ENCODE data around the gene EMILIN3. TPM values are rescaled to one million over a fixed set of nuclear protein-coding genes. Genes with fewer than 3 reads are reported as not detected.

Gene EMILIN3
- polyA plus RNA-seq, 1 experiment = 0.12 TPM

DNA sequence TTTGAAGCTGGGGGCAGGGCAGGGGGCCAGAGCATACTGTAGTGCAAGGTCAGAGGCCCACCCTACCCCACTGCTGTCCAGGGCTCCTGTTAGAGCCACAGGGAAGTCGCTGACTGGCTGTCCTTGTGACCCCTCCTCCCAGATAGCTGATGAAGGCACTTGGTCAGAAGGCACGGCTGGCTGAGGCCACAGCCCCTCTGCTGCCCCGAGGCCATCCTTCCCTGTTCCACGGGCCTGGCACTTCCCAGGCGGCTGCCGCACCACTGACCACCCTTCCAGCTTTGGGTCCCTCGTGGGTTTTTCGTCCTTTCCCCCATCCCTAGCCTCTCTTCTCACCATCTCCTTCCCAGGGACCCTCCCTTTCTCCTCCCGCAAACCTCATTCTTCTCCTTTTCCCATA, 9.2 kb upstream of the EMILIN3 start:
- TF ChIP-seq, protein P1, sequence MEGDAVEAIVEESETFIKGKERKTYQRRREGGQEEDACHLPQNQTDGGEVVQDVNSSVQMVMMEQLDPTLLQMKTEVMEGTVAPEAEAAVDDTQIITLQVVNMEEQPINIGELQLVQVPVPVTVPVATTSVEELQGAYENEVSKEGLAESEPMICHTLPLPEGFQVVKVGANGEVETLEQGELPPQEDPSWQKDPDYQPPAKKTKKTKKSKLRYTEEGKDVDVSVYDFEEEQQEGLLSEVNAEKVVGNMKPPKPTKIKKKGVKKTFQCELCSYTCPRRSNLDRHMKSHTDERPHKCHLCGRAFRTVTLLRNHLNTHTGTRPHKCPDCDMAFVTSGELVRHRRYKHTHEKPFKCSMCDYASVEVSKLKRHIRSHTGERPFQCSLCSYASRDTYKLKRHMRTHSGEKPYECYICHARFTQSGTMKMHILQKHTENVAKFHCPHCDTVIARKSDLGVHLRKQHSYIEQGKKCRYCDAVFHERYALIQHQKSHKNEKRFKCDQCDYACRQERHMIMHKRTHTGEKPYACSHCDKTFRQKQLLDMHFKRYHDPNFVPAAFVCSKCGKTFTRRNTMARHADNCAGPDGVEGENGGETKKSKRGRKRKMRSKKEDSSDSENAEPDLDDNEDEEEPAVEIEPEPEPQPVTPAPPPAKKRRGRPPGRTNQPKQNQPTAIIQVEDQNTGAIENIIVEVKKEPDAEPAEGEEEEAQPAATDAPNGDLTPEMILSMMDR (IDR thresholded peaks at IDR 0.05; ENCODE audit: low read depth, low read length) = no peak
- peaks cover 12% of the 10 kb centered on the region for H3K9me3 ChIP-seq (ENCODE audit: control insufficient read depth, insufficient read depth, low read length)
- CTCF ChIA-PET = interaction anchor here (1.3 kb wide), 1 partner anchor 203 kb away, joined by 3 read pairs; no protein-coding TSS in a partner anchor
- H3K4me3 ChIP-seq (ENCODE audit: low read depth, low read length) = no peak overlapping the region
- peaks cover 49% of the 10 kb centered on the region for H3K27me3 ChIP-seq (ENCODE audit: control insufficient read depth, insufficient read depth, low read length)
- DNase-seq (ENCODE audit: low read depth, low spot score) = no peak
- H3K27ac ChIP-seq (ENCODE audit: low read depth, low read length) = no peak overlapping the region
- POLR2A ChIA-PET = no interaction called here

GRCh38 chr20:41373931-41374920, 7.6 kb upstream of the EMILIN3 start:
- Histone ChIP-seq H3K27me3 (ENCODE audit: control insufficient read depth, insufficient read depth, low read length) (peaks cover 47% of the 10 kb centered on the region), H3K9me3 (ENCODE audit: control insufficient read depth, insufficient read depth, low read length) (peaks cover 12% of the 10 kb centered on the region), H3K27ac (ENCODE audit: low read depth, low read length) (no peak overlapping the region), H3K4me3 (ENCODE audit: low read depth, low read length) (no peak overlapping the region)
- CTCF ChIA-PET = no interaction called here
- DNase-seq (ENCODE audit: low read depth, low spot score) = no peak
- POLR2A ChIA-PET = no interaction called here
- TF ChIP-seq, protein P1 (IDR thresholded peaks at IDR 0.05; ENCODE audit: low read depth, low read length) = no peak

- TF ChIP-seq, protein P1 (IDR thresholded peaks at IDR 0.05; ENCODE audit: low read depth, low read length) = no peak
- DNase-seq (ENCODE audit: low read depth, low spot score) = no peak
- CTCF ChIA-PET = no interaction called here
- POLR2A ChIA-PET = no interaction called here
- peaks cover 46% of the 10 kb centered on the region for H3K27me3 ChIP-seq (ENCODE audit: control insufficient read depth, insufficient read depth, low read length)
- peaks cover 12% of the 10 kb centered on the region for H3K9me3 ChIP-seq (ENCODE audit: control insufficient read depth, insufficient read depth, low read length)
- no peak overlapping the region for H3K27ac ChIP-seq (ENCODE audit: low read depth, low read length)
- no peak overlapping the region for H3K4me3 ChIP-seq (ENCODE audit: low read depth, low read length)
These were observed 6.7 kb upstream of the EMILIN3 start for GRCh38 chr20:41373251-41373783.

- peaks cover 47% of the 10 kb centered on the region for H3K27me3 ChIP-seq (ENCODE audit: control insufficient read depth, insufficient read depth, low read length)
- TF ChIP-seq, protein P1 (IDR thresholded peaks at IDR 0.05; ENCODE audit: low read depth, low read length) = no peak
- peaks cover 12% of the 10 kb centered on the region for H3K9me3 ChIP-seq (ENCODE audit: control insufficient read depth, insufficient read depth, low read length)
- CTCF ChIA-PET = interaction anchor here (0.9 to 1.1 kb wide), 2 partner anchors 31 to 40 kb away, joined by 3 to 4 read pairs; partner anchors contain the start of gene LPIN3
- H3K4me3 ChIP-seq (ENCODE audit: low read depth, low read length) = no peak overlapping the region
- no peak overlapping the region for H3K27ac ChIP-seq (ENCODE audit: low read depth, low read length)
- POLR2A ChIA-PET = interaction anchor here (0.7 kb wide), 1 partner anchor 42 kb away, joined by 3 read pairs; no protein-coding TSS in a partner anchor
- no peak for DNase-seq (ENCODE audit: low read depth, low spot score)
These were observed 4.8 kb upstream of the EMILIN3 start for GRCh38 chr20:41371371-41371770.

- TF ChIP-seq, protein P1 (IDR thresholded peaks at IDR 0.05; ENCODE audit: low read depth, low read length) = no peak
- H3K27ac ChIP-seq (ENCODE audit: low read depth, low read length) = no peak overlapping the region
- no peak overlapping the region for H3K4me3 ChIP-seq (ENCODE audit: low read depth, low read length)
- H3K9me3 ChIP-seq (ENCODE audit: control insufficient read depth, insufficient read depth, low read length) = peaks cover 12% of the 10 kb centered on the region
- DNase-seq (ENCODE audit: low read depth, low spot score) = no peak
- POLR2A ChIA-PET = interaction anchor here (0.7 kb wide), 2 partner anchors 11 to 71 kb away, joined by 3 to 4 read pairs; no protein-coding TSS in a partner anchor
- CTCF ChIA-PET = interaction anchor here (1.4 kb wide), 1 partner anchor 197 kb away, joined by 5 read pairs; no protein-coding TSS in a partner anchor
- peaks cover 44% of the 10 kb centered on the region for H3K27me3 ChIP-seq (ENCODE audit: control insufficient read depth, insufficient read depth, low read length)
These were observed 3.6 kb upstream of the EMILIN3 start for GRCh38 chr20:41370176-41370575.
